GM19035 (cell line): Measurements from ENCODE around the gene C22orf39.

Experiments
- ATAC-seq: cut with Tn5 transposase; IDR thresholded peaks from one replicate; pipeline ENCODE4 v1.9.1; 2021; ENCODE audit not compliant: unreplicated experiment

The C22orf39 gene

GRCh38 chr22:19431649-19432132 lies 15.8 kb downstream of the C22orf39 start, which contains the start of gene HIRA:
TSS of gene HIRA (minus strand) at chr22:19431733. CDS start at chr22:19431476, 257 bp downstream.
- ATAC-seq = peak; percentile 58

GRCh38 chr22:19430890-19431541 lies 16.5 kb downstream of the C22orf39 start:
- ATAC-seq = peak; percentile 7

DNA sequence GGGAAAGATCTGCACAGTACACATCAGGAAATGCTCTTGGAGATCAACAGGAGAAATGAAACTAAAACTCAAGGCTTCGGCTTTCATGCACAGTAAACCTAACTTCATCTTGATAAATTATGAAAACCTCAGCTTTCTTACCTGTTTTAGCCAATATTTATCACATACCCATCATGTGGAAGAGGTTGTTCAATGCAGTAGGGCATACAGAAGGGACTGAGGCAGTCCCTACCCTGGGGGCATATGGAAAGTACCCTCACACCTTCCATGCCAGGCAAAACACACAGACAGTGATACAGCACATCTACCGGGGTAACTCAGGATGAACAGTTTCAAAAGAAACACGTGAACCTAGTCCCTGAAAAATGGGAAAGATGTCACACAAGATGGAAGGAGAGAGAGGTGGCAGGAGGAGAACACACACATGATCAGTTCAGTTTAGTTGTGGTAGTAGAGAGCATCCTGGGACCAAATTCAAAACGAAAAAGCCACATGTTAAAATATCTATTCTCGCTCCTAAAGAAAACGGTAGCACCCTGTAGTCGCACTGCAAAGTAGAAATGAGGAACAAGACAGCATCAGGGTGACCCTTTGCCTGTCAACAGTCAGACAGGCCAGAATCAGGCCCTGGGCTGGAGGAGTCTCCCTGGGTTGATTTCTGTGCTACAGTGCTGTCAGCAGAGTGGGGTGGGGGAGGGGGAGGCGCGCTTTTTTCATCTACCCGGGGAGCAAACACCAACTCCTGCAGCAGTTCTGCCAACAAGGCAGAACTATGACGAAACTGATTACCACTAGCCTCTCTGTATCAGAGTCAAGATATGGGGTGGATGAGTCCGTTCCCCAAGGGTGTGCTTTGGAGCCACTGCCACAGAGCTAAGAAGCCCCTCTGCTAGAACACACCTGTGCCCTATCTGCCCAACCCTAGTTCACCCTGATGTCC lies 17.3 kb downstream of the C22orf39 start:
- ATAC-seq = no peak

GRCh38 chr22:19424186-19424500 lies 23.4 kb downstream of the C22orf39 start:
- ATAC-seq = no peak

DNA sequence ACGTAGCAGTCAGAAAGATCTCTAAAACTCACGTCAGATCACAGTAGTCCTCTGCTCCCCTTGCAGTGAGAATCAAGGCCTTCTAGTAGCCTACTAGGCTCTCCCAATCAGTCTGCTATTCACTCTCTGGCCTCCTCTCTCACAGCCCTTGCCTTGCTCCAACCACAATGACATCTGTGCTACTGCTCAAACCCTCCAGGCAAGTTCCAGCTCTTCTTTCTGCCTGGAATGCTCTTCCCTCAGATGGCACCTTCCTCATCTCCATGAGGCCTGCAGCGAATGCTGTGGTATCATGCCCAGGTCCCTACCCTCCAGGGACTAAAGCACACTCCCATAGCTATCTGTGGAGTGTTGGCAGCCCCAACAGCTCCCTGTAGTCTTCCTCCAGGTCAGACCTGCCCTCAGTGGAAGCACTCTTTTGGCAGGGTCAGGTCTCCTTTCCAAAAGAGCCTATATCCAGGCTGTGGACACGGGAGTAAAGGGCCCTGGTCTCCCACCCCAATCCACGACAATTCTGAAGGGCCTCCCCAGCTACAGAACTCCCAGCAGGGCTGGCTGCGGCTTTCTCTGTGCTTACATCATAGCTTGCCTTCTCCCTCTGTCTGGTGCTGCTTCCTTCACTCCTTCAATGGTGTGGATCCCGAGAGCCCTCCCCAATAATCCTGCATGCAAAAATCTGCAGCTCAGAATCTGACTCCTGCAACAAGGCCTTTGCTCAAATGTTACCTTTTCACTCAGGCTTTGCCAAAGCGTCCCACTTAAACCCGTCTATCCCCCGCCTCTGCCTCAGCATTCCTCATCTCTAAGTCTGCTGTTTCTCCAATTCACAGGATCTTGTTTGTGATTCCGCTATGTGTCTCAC lies 24.8 kb downstream of the C22orf39 start:
- ATAC-seq = no peak

DNA sequence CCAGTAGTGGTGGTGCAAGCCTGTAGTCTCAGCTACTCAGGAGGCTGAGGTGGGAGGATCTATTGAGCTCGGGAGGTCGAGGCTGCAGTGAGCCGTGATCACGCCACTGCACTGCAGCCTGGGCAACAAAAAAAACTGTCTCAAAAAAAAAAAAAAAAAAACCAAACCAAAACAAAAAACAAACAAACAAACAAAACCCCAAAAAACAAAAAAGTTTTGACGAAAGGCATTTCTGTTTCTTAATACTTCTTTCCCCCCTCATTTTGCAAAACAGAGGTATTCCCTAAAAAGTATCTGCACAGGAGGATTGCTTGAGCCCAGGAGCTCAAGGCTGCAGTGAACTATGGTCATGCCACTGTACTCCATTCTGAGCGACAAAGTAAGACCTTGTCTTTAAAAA lies 27.2 kb downstream of the C22orf39 start:
- ATAC-seq = no peak

- ATAC-seq = no peak
Measured at GRCh38 chr22:19419464-19420178, 27.9 kb downstream of the C22orf39 start.

GRCh38 chr22:19419086-19419463 lies 28.4 kb downstream of the C22orf39 start:
- ATAC-seq = no peak

DNA sequence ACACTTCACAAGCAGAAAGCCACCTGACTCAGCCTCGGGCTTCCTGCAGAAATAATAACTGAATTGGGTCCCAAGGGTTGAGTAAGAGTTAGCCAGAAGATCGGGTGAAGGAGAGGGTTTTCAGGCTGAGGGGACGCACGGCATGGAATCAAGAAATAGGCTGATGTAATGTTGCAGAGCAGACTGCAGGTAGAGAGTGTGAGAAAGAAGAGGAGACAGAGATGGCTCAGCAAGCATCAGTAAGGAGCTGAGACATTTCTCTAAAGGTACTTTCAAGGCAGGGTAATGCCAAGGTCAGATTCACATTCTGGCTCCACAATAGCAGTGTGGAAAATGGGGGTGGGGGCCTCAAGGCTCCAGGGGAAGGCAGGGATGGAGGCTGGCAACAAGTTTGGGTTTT lies 34.6 kb downstream of the C22orf39 start:
- ATAC-seq = no peak

DNA sequence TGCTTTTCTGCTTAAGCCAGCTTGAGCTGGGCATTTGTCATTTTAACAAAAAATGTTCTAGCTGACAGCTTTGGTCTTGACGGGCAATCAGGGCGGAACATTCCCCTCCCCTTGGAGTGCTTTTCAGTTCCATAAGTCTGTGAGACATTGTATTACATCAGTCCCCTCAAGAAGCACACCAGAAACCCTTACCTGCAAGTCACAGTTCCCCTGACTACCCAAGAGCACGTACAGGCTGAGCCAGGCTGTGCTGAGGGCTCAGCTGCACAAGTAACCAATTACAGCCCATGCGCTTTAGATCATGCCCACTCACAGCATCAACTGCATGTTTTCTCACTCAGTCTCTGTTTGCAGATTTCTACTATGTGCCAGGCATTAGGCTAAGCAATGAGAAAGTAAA lies 35.0 kb downstream of the C22orf39 start:
- ATAC-seq = no peak

DNA sequence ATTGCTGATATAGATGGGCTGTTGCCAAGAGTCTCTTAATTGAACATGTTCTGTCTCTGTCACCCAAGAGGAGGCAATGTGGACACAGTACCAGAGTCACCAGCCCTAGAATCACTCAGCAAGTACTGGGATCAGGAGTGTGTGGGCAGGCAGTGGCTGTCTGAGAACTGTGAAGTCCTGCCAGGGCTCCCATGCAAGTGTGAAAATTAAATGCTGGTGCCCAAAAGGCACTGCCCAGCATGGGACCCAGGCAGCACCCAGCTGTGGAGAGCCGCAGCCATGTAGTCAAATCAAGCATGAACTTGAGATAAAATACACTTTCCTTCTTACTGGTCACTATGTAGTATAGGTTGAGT lies 35.8 kb downstream of the C22orf39 start:
- ATAC-seq = no peak

GRCh38 chr22:19410941-19411689 lies 36.4 kb downstream of the C22orf39 start:
- no peak for ATAC-seq

- ATAC-seq = no peak
Measured at GRCh38 chr22:19407649-19408606, 39.6 kb downstream of the C22orf39 start.

GRCh38 chr22:19406846-19407245 lies 40.7 kb downstream of the C22orf39 start:
- ATAC-seq = no peak

DNA sequence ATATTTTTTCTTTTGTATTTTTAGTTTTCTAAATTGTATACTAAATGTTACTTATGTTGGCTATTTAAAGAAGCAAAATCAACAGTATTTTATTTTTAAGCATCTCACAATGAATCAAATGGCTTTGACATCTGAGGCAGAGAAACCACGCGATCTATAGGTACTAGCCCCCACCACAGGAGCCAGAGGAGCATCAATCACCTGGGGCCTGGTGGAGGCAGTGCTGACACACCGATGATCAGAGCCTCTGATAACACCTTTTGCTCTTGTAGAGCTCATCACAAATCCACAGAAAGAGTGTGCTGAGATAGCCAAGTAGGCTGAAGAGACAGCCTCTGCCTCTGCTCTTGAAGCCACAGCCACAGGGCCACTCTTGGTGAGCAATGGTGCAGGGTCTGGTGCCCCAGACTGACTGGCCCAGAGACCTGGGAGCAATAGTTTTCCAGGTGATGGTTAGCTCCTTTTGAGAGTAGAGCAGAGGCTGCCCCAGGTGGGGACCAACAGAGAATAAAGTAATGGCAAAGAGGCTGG lies 41.2 kb downstream of the C22orf39 start:
- ATAC-seq = no peak

DNA sequence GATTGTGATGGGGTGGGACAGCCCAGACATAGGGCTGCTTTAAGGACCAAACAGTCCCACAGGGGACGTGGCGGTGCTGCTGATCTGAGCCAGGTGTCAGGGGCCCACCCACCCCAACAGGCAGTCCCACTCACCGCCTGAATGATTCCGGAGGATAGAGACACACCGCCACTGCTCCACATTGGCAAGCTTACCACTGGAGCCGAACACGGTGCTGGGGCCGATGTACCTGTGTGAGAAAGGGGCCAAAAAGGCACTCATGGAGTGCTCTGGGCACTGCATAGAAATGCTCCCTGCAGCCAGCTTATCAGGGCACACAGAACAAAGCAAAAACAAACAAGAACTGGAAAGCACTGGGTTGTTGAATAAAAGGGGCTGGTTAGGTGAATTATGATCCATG lies 41.9 kb downstream of the C22orf39 start:
- no peak for ATAC-seq

DNA sequence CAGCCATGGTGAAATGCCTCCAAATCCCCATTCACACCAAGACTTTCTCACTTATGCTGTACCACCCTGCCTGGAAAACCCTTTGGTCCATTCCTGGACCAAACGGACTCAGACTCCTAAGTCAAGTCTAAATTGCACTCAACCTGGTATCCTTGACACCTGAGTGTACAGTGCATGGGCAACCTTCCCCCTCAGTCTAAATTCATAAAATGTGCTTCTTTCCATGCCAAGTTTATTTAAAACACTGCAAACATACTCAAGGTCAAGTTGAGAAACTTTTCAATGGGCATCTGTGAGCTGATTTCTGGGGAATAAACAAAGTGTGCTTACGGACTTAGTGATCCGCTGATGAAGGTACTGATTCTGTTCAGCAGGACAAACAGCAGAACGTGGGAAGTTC lies 42.4 kb downstream of the C22orf39 start:
- ATAC-seq = no peak

DNA sequence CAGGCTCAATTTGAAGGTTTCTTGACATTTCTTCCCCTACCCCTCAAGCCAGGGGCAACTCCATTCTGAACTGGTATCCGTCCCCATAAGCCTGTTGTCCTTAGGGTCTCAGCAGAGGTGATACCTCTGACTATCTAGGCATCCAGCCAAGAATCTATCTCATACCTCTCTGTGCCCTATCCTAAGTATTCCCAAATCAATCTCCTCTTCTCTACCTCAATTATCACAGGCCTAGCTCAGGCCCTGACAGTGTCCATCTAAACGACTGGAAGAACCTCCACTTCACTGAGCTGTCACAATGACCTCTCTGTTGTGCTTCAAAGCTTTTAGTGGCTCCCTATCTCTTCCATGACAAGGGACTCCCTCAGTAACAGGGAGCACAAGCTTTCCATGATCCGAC lies 42.8 kb downstream of the C22orf39 start:
- no peak for ATAC-seq
